GM19023 (cell line): ENCODE measurements around the gene AGER.
"Not testable (repeated sequence)": the region's sequence is repeated elsewhere in the genome, so short reads cannot be mapped to it uniquely, and the experiment has no call there.

Experiments used
- ATAC-seq: cut with Tn5 transposase; IDR thresholded peaks from one replicate; pipeline ENCODE4 v1.9.1; 2021; ENCODE audit warnings: mild to moderate bottlenecking, moderate library complexity; ENCODE audit not compliant: unreplicated experiment

The AGER gene

DNA sequence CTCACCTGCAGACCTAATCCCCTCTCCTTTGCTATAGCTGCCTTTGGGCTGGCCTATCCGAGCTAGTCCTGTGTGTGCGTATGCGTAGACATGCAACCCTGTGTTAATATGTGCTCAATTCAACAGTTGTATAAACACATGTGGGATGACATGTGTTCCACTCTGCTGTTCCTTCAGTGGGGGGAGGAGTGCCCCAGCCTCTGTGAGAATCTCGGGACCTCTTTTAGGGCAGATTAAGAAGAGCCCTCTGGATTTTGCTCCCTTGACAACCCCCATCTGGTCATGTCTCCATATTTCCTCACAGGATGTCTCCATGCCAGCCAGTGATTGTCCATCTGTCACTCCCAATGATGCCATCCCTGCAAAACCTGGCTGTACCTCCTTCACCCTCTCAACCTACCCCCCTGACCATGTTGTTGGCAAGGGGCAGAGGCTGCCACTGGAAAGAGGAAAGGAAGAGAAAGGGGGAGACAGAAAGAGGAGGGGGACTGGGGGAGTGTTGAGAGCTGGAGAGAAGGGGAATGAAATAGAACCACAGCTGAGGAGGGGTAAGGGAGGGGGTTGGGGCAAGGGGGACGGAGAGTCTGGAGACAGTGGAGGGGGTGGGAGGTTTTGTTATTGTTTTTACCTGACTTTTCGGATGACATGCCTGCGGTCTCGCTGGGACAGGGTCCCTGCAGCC, 32.7 kb downstream of the AGER start:
- ATAC-seq: no peak

DNA sequence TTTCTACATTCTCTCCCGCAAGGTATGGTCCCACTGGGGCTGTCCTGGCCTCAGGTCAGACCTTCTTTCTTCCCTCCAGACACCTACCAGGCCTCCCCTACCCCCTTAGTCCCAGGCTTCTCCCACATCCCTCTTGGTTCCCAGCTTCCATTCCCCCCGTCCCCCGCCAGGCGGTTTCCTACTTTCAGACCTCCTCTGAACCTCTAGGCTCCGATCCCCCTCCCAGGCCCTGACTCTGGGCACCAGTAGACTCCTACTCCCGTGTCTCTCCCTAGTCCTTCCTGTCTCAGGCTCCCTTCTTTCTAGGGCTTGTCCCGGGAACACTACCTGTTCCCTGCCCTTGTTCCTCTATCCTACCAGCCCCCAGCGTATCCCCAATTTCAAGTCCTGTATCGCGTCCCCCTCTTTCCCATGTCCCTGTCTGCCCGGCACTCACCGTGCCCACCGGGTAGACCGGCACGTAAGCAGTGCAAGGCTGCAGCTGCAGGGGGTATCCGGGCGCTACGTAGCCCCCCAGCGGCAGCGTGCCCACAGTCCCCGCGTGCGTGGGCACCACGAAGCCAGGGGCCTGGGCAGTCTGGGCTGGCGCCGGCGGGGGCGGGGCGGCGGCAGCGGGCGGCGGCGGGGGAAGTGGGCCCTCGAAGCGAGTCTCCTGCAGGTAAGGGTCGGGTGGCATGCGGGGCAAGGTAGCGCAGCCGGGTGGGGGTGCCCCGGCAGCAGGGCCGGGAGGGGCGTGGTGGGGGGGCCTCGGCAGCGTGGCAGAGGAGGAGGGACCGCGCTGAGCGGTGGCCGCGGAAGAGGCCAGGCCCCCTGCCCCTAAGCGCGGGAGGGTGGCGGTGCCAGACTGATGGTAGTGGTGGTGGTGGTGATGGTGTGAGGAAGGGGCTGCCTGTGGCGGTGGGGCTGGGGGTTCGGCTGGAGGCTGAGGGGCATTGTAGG, 33.9 kb downstream of the AGER start:
- ATAC-seq: no peak

GRCh38 chr6:32149092-32149755, 34.8 kb downstream of the AGER start:
- ATAC-seq: no peak

GRCh38 chr6:32148289-32149091, 35.6 kb downstream of the AGER start:
- ATAC-seq: no peak

DNA sequence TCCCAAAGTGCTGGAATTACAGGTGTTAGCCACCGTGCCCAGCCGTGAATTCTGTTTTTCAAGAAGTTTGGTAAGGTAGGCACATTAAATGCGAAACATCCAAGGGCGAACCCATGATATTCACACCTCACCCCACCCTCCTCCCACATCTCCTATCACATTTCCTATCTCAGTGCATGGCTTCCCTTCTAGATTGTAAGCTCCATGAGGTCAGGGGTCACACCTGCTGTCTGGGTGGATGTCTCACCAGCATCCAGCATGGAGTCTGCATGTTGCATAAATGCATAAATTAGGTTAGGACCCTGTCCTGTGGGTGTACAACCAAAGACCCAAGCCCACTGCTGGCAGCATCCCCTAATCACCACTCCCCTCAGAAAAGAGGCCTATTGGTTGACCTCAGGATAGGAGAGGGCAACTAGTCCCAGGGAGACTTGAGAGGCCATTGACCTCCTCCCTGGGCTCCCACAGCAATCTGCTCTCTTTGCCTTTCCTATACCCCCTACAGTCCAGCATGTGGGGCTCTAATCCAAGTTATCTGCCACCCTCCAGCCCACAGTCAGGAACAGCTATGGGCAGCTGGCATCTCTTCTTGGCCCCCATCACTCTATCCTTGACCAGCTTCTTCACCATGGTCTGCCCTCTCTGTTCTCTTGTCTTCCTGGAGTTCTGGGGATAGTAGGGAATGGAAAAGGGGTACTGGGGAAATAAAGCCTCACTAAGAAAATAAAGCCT, 36.5 kb downstream of the AGER start:
- ATAC-seq: no peak

DNA sequence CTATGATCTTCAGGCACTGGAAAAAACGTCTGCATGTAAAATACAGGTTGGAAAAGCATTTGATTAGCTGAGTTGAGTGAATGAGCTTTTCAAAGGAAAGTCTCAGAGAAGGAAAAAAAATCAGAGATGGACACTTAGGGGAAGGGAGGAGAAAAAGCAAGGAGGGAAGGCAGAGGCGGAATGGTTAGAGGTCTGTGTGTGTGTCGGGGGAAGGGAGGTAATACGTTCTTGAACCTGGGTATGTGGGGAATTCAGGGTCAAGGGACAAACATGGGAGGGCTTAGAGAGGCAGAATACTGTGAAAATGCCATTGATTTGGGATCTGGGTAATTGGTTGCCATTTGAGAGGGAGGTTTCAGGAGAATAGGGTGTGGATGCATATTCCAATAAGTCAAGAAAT, 37.4 kb downstream of the AGER start:
- ATAC-seq: no peak

DNA sequence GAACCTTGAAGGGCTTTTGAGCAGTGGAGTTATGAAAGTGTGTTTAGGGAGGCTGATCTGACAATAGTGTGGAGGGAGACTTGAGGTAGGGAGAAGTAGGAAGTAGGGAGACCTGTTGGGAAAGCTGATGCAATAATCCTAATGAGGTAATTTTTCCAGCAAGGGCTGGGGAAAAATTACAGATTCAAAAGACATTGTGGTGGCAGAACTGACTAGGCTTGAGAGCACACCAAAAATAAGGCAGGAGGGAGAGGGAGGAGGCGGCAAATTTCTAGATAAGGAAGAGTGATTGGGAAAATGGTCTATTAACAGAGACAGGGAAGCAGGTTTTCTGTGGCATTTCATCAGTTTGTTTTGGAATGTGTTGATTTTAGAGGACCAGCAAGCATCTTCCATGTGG, 37.8 kb downstream of the AGER start:
- ATAC-seq: no peak

- ATAC-seq: not testable (repeated sequence)
Observed at GRCh38 chr6:32144238-32144637, 39.8 kb downstream of the AGER start.

DNA sequence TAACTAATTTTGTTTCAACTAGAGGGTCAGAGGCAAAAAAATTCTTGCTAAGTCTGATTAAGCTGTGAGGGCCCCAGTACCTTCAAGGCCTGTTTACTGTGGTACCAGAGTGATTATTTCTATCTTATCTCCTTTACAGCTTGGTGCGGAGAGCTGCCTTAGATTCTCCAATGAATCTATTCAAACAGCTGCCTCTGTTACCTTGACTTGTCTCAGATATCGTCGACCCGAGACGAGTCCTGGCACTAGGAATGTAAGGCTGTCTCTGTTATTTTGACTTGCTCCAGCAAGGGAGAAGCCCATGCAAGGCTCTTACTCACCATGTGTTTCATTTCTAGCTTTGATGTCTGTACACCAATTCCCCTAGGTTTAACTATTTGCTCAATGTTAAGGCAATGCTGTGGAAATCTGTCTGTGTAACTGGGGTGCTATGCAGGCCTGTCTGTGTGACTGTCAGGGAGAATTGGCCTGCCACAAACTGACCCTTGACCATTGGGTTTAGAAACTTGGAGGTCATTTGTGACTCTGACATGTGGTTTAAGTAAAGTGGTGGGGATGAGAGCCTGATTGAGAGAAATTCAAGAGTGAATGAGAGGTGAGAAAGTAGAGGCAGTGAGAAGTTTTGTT, 43.5 kb downstream of the AGER start:
- ATAC-seq: no peak

DNA sequence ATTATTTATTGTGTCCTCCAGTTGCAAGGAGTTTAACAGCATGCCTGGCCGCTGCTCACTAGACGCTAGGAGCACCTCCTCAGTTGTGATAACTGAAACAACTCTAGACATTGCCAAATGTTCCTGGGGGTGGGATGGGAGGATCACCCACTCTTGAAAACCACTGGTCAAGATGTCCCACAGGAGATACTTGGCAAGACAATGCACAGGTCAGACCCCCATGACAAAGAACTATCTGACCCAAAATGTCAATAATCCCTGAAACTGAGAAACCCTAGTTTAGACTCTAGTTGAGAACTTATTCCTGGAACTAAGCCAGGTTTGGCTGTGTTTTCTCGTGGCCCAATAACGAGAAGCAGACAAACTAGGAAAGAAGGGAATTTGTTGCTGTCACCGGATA, 44.5 kb downstream of the AGER start:
- no peak for ATAC-seq

DNA sequence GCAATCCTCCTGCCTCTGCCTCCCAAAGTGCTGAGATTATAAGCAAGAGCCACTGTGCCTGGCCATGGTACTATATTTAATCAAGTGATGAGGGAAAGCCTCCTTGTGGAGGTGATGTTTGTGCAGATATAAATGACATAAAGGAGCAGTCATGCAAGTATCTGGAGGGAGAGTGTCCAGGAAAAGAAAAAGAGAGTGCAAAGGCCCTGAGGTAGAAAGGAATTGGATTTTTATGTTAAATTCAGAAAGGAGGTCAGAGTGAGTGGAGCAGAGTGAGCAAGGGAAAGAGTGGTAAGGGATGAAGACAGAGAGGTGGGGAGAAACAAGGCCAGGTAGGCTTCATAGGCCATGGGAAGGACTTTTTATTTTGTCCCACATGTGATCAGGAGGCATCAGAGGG, 46.6 kb downstream of the AGER start:
- ATAC-seq: no peak

- no peak for ATAC-seq
Observed at GRCh38 chr6:32133786-32134185, 50.3 kb downstream of the AGER start.

DNA sequence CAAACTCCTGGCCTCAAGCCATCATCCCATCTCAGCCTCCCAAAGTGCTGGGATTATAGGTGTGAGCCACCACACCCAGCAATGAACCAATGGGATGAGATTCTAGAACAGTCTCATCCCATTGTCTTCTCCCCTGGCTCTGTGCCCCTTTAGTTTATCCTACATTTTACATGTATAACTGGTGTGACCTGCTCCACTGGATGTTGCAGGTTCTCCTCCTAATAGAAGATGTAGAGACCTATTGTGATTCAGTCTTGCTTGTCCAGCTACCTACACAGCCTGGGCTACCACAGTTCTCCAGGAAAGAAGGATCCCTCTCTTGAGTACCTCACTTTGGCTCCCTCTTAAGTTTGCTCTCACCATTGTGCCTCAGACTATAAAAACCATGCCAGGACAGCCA, 51.9 kb downstream of the AGER start:
- ATAC-seq: no peak

GRCh38 chr6:32131439-32131948, 52.6 kb downstream of the AGER start:
- ATAC-seq: no peak
